ENCODE results near the gene HYAL1.
A peak's percentile ranks its signal among the peaks of the same experiment; 100 is the strongest.
"Not testable (repeated sequence)": the region's sequence is repeated elsewhere in the genome, so short reads cannot be mapped to it uniquely, and the experiment has no call there.

Gene HYAL1

GRCh38 chr3:50276762-50277101, 26.6 kb downstream of the HYAL1 start:
- DNase-seq (no peak), ATAC-seq (no peak)
- Mint-ChIP-seq H3K27me3 (peaks cover 61% of the 10 kb centered on the region), H3K4me3 (peak overlapping the region in 1 of 2 donors; percentile 84), H3K4me1 (peaks cover 45% of the 10 kb centered on the region), H3K27ac (no peak overlapping the region), H3K9me3 (no peaks in the 10 kb centered on the region)

GRCh38 chr3:50275996-50276761, 27.2 kb downstream of the HYAL1 start:
- Mint-ChIP-seq H3K9me3 (no peaks in the 10 kb centered on the region), H3K27me3 (peaks cover 66% of the 10 kb centered on the region), H3K4me1 (peaks cover 50% of the 10 kb centered on the region), H3K4me3 (peak overlapping the region; percentile 29 to 84), H3K27ac (no peak overlapping the region)
- DNase-seq (peak in 1 of 2 donors; percentile 46), ATAC-seq (no peak)

- peaks cover 70% of the 10 kb centered on the region for H3K27me3 Mint-ChIP-seq
- no peak overlapping the region for H3K27ac Mint-ChIP-seq
- DNase-seq (no peak), ATAC-seq (no peak)
- no peaks in the 10 kb centered on the region for H3K9me3 Mint-ChIP-seq
- peak overlapping the region; percentile 29 to 84 for H3K4me3 Mint-ChIP-seq
- peaks cover 50% of the 10 kb centered on the region for H3K4me1 Mint-ChIP-seq
Observed at GRCh38 chr3:50275141-50275995, 28.0 kb downstream of the HYAL1 start.

GRCh38 chr3:50274371-50275104, 28.8 kb downstream of the HYAL1 start:
- Mint-ChIP-seq H3K9me3 (no peaks in the 10 kb centered on the region), H3K4me1 (peaks cover 50% of the 10 kb centered on the region), H3K4me3 (peak overlapping the region; percentile 27 to 84), H3K27me3 (peaks cover 78% of the 10 kb centered on the region), H3K27ac (no peak overlapping the region)
- ATAC-seq (peak; percentile 52), DNase-seq (peak; percentile 76 to 81)

- H3K9me3 Mint-ChIP-seq = no peaks in the 10 kb centered on the region
- H3K4me3 Mint-ChIP-seq = peak overlapping the region in 1 of 2 donors; percentile 82
- ATAC-seq (no peak), DNase-seq (no peak)
- H3K27me3 Mint-ChIP-seq = peaks cover 83% of the 10 kb centered on the region
- H3K4me1 Mint-ChIP-seq = peaks cover 50% of the 10 kb centered on the region
- no peak overlapping the region for H3K27ac Mint-ChIP-seq
Observed at GRCh38 chr3:50273689-50274065, 29.7 kb downstream of the HYAL1 start.

GRCh38 chr3:50272911-50273688, 30.3 kb downstream of the HYAL1 start:
- Mint-ChIP-seq H3K9me3 (no peaks in the 10 kb centered on the region), H3K4me1 (peaks cover 50% of the 10 kb centered on the region), H3K27ac (no peak overlapping the region), H3K27me3 (peaks cover 83% of the 10 kb centered on the region), H3K4me3 (peak overlapping the region; percentile 82 to 84)
- DNase-seq (peak; percentile 90 to 92), ATAC-seq (peak; percentile 91)

- Mint-ChIP-seq H3K27me3 (peaks cover 83% of the 10 kb centered on the region), H3K4me1 (peaks cover 50% of the 10 kb centered on the region), H3K4me3 (peak overlapping the region in 1 of 2 donors; percentile 84)
- H3K9me3 Mint-ChIP-seq, H3K27ac Mint-ChIP-seq, DNase-seq, ATAC-seq: not testable (repeated sequence)
Observed at GRCh38 chr3:50272538-50272910, 30.9 kb downstream of the HYAL1 start.

- DNase-seq (no peak), ATAC-seq (no peak)
- peaks cover 49% of the 10 kb centered on the region for H3K4me1 Mint-ChIP-seq
- H3K9me3 Mint-ChIP-seq = no peaks in the 10 kb centered on the region
- peaks cover 84% of the 10 kb centered on the region for H3K27me3 Mint-ChIP-seq
- peak overlapping the region in 1 of 2 donors; percentile 23 for H3K27ac Mint-ChIP-seq
- no peak overlapping the region for H3K4me3 Mint-ChIP-seq
Observed at GRCh38 chr3:50271314-50271936, 31.9 kb downstream of the HYAL1 start.

- no peak overlapping the region for H3K4me3 Mint-ChIP-seq
- H3K9me3 Mint-ChIP-seq = no peaks in the 10 kb centered on the region
- peaks cover 83% of the 10 kb centered on the region for H3K27me3 Mint-ChIP-seq
- no peak for DNase-seq
- no peak for ATAC-seq
- peak overlapping the region in 1 of 2 donors; percentile 61 for H3K27ac Mint-ChIP-seq
- peaks cover 41% of the 10 kb centered on the region for H3K4me1 Mint-ChIP-seq
Observed at GRCh38 chr3:50270422-50271224, 32.8 kb downstream of the HYAL1 start.

- peak overlapping the region in 1 of 2 donors; percentile 61 for H3K27ac Mint-ChIP-seq
- H3K4me1 Mint-ChIP-seq = peaks cover 35% of the 10 kb centered on the region
- no peaks in the 10 kb centered on the region for H3K9me3 Mint-ChIP-seq
- H3K4me3 Mint-ChIP-seq = no peak overlapping the region
- H3K27me3 Mint-ChIP-seq = peaks cover 80% of the 10 kb centered on the region
- no peak for ATAC-seq
- no peak for DNase-seq
Observed at GRCh38 chr3:50269977-50270413, 33.4 kb downstream of the HYAL1 start.

- Mint-ChIP-seq H3K9me3 (no peaks in the 10 kb centered on the region), H3K4me1 (peaks cover 29% of the 10 kb centered on the region), H3K27me3 (peaks cover 75% of the 10 kb centered on the region), H3K27ac (no peak overlapping the region), H3K4me3 (no peak overlapping the region)
- DNase-seq (no peak), ATAC-seq (no peak)
Observed at GRCh38 chr3:50269460-50269859, 33.9 kb downstream of the HYAL1 start.

GRCh38 chr3:50268703-50269451, 34.5 kb downstream of the HYAL1 start, which contains the start of gene SEMA3B:
Gene SEMA3B, plus strand, starts transcription at chr3:50269147. Its CDS starts 94 bp downstream, at chr3:50269241.
- Mint-ChIP-seq H3K4me3 (no peak within 1 kb of the TSS), H3K9me3 (no peaks in the 10 kb centered on the region), H3K27me3 (peaks cover 69% of the 10 kb centered on the region), H3K4me1 (peaks cover 24% of the 10 kb centered on the region), H3K27ac (no peak within 1 kb of the TSS)
- DNase-seq (no peak), ATAC-seq (no peak)

GRCh38 chr3:50268276-50268675, 35.1 kb downstream of the HYAL1 start:
- Mint-ChIP-seq H3K9me3 (no peaks in the 10 kb centered on the region), H3K27ac (no peak overlapping the region), H3K4me1 (peaks cover 20% of the 10 kb centered on the region), H3K4me3 (no peak overlapping the region), H3K27me3 (peaks cover 63% of the 10 kb centered on the region)
- no peak for ATAC-seq
- no peak for DNase-seq

Measured in stimulated activated naive CD8-positive, alpha-beta T cell treated with anti-CD3 and anti-CD28 coated beads, Interleukin-15, amount 100 ng/mL, for 72 hours (primary cell).